Measurements from ENCODE around the gene CPNE7.

The CPNE7 gene

GRCh38 chr16:89604764-89605163 lies 29.2 kb downstream of the CPNE7 start:
- DNase-seq (ENCODE audit: low spot score) = no peak

GRCh38 chr16:89605186-89605970 lies 29.8 kb downstream of the CPNE7 start:
- DNase-seq (ENCODE audit: low spot score) = no peak

- DNase-seq (ENCODE audit: low spot score) = no peak
Measured at GRCh38 chr16:89606006-89606405, 30.4 kb downstream of the CPNE7 start.

- no peak for DNase-seq (ENCODE audit: low spot score)
Measured at GRCh38 chr16:89607453-89607852, 31.9 kb downstream of the CPNE7 start.

GRCh38 chr16:89607937-89608740 lies 32.6 kb downstream of the CPNE7 start:
- no peak for DNase-seq (ENCODE audit: low spot score)

GRCh38 chr16:89610108-89610453 lies 34.5 kb downstream of the CPNE7 start:
- no peak for DNase-seq (ENCODE audit: low spot score)

- no peak for DNase-seq (ENCODE audit: low spot score)
Measured at GRCh38 chr16:89612415-89613166, 37.0 kb downstream of the CPNE7 start.

- DNase-seq (ENCODE audit: low spot score) = no peak
Measured at GRCh38 chr16:89613231-89613953, 37.8 kb downstream of the CPNE7 start, which contains the start of gene DPEP1. Gene DPEP1 (plus strand): TSS chr16:89613642. CDS start chr16:89630411, 16,769 bp downstream.

- DNase-seq (ENCODE audit: low spot score) = no peak
Measured at GRCh38 chr16:89613954-89614459, 38.4 kb downstream of the CPNE7 start.

GRCh38 chr16:89615176-89615575 lies 39.6 kb downstream of the CPNE7 start:
- DNase-seq (ENCODE audit: low spot score) = no peak

GRCh38 chr16:89615596-89616090 lies 40.1 kb downstream of the CPNE7 start:
- no peak for DNase-seq (ENCODE audit: low spot score)

- no peak for DNase-seq (ENCODE audit: low spot score)
Measured at GRCh38 chr16:89616623-89617022, 41.1 kb downstream of the CPNE7 start.

- no peak for DNase-seq (ENCODE audit: low spot score)
Measured at GRCh38 chr16:89617036-89617435, 41.5 kb downstream of the CPNE7 start.

GRCh38 chr16:89618109-89618998 lies 42.8 kb downstream of the CPNE7 start:
- no peak for DNase-seq (ENCODE audit: low spot score)

GRCh38 chr16:89619840-89620239 lies 44.3 kb downstream of the CPNE7 start:
- DNase-seq (ENCODE audit: low spot score) = peak; percentile 58

GRCh38 chr16:89620406-89620841 lies 44.9 kb downstream of the CPNE7 start:
- no peak for DNase-seq (ENCODE audit: low spot score)

GRCh38 chr16:89621136-89621697 lies 45.7 kb downstream of the CPNE7 start:
- DNase-seq (ENCODE audit: low spot score) = no peak

GRCh38 chr16:89621698-89622409 lies 46.3 kb downstream of the CPNE7 start:
- no peak for DNase-seq (ENCODE audit: low spot score)

- no peak for DNase-seq (ENCODE audit: low spot score)
Measured at GRCh38 chr16:89623511-89624261, 48.1 kb downstream of the CPNE7 start.
